ENCODE measurements around the gene ST8SIA1. TPM values are rescaled to one million over a fixed set of nuclear protein-coding genes. Genes with fewer than 3 reads are reported as not detected.

The ST8SIA1 gene
- total RNA-seq, 1 donor from 2014 or later = 22.0 TPM

- Mint-ChIP-seq H3K27me3 (ENCODE audit: unreplicated experiment) (no peaks in the 10 kb centered on the region), H3K27ac (ENCODE audit: unreplicated experiment) (no peak overlapping the region), H3K9me3 (ENCODE audit: unreplicated experiment) (no peaks in the 10 kb centered on the region), H3K4me1 (ENCODE audit: low read depth, unreplicated experiment) (no peaks in the 10 kb centered on the region), H3K36me3 (ENCODE audit: unreplicated experiment) (no peaks in the 10 kb centered on the region), H3K4me3 (ENCODE audit: unreplicated experiment) (no peak overlapping the region)
- DNase-seq = no peak
- TF ChIP-seq CTCF (IDR thresholded peaks at IDR 0.05; ENCODE audit: partially characterized antibody, unreplicated experiment) = no peak
These were observed 37.9 kb upstream of the ST8SIA1 start for GRCh38 chr12:22372277-22372837.

GRCh38 chr12:22366181-22366580 lies 31.7 kb upstream of the ST8SIA1 start:
- H3K4me1 Mint-ChIP-seq (ENCODE audit: low read depth, unreplicated experiment) = no peaks in the 10 kb centered on the region
- TF ChIP-seq CTCF (IDR thresholded peaks at IDR 0.05; ENCODE audit: partially characterized antibody, unreplicated experiment) = no peak
- no peak for DNase-seq
- H3K36me3 Mint-ChIP-seq (ENCODE audit: unreplicated experiment) = no peaks in the 10 kb centered on the region
- H3K4me3 Mint-ChIP-seq (ENCODE audit: unreplicated experiment) = no peak overlapping the region
- no peaks in the 10 kb centered on the region for H3K27me3 Mint-ChIP-seq (ENCODE audit: unreplicated experiment)
- H3K27ac Mint-ChIP-seq (ENCODE audit: unreplicated experiment) = no peak overlapping the region
- H3K9me3 Mint-ChIP-seq (ENCODE audit: unreplicated experiment) = no peaks in the 10 kb centered on the region

- Mint-ChIP-seq H3K4me3 (ENCODE audit: unreplicated experiment) (no peak overlapping the region), H3K4me1 (ENCODE audit: low read depth, unreplicated experiment) (no peaks in the 10 kb centered on the region), H3K9me3 (ENCODE audit: unreplicated experiment) (no peaks in the 10 kb centered on the region), H3K27ac (ENCODE audit: unreplicated experiment) (no peak overlapping the region), H3K36me3 (ENCODE audit: unreplicated experiment) (no peaks in the 10 kb centered on the region), H3K27me3 (ENCODE audit: unreplicated experiment) (no peaks in the 10 kb centered on the region)
- no peak for DNase-seq
- TF ChIP-seq CTCF (IDR thresholded peaks at IDR 0.05; ENCODE audit: partially characterized antibody, unreplicated experiment) = no peak
These were observed 27.3 kb upstream of the ST8SIA1 start for GRCh38 chr12:22361785-22362184.

GRCh38 chr12:22360774-22361173 lies 26.3 kb upstream of the ST8SIA1 start:
- Mint-ChIP-seq H3K27ac (ENCODE audit: unreplicated experiment) (no peak overlapping the region), H3K27me3 (ENCODE audit: unreplicated experiment) (peaks cover 2% of the 10 kb centered on the region), H3K36me3 (ENCODE audit: unreplicated experiment) (no peaks in the 10 kb centered on the region), H3K9me3 (ENCODE audit: unreplicated experiment) (no peaks in the 10 kb centered on the region), H3K4me1 (ENCODE audit: low read depth, unreplicated experiment) (no peaks in the 10 kb centered on the region), H3K4me3 (ENCODE audit: unreplicated experiment) (no peak overlapping the region)
- TF ChIP-seq CTCF (IDR thresholded peaks at IDR 0.05; ENCODE audit: partially characterized antibody, unreplicated experiment) = no peak
- no peak for DNase-seq

- no peak for TF ChIP-seq CTCF (IDR thresholded peaks at IDR 0.05; ENCODE audit: partially characterized antibody, unreplicated experiment)
- Mint-ChIP-seq H3K9me3 (ENCODE audit: unreplicated experiment) (no peaks in the 10 kb centered on the region), H3K36me3 (ENCODE audit: unreplicated experiment) (no peaks in the 10 kb centered on the region)
These were observed 23.0 kb upstream of the ST8SIA1 start for GRCh38 chr12:22357531-22357930.

More at GRCh38 chr12:22357531-22357930, 23.0 kb upstream of the ST8SIA1 start:
- H3K4me1 Mint-ChIP-seq (ENCODE audit: low read depth, unreplicated experiment) = no peaks in the 10 kb centered on the region
- H3K27ac Mint-ChIP-seq (ENCODE audit: unreplicated experiment) = no peak overlapping the region
- H3K27me3 Mint-ChIP-seq (ENCODE audit: unreplicated experiment) = peaks cover 2% of the 10 kb centered on the region
- no peak for DNase-seq
- no peak overlapping the region for H3K4me3 Mint-ChIP-seq (ENCODE audit: unreplicated experiment)

Data from glutamatergic neuron (in vitro differentiated cells).